Suprapubic skin (tissue), 3 donors: Measurements from ENCODE around the gene CDK9.

Experiments
- CTCF ChIP-seq, 2 donors: fragments of 200-600 bp in 1 of 2; fragments of 450-650 bp in 1 of 2; sonication (generic) in 1 of 2; IDR thresholded peaks; one replicate each; pipeline ENCODE4 v1.5.1; 2016 to 2019; ENCODE audit warnings: antibody characterized with exemption in 2 of 2, mild to moderate bottlenecking in 1 of 2, moderate library complexity in 1 of 2
- POLR2A ChIP-seq, 2 donors: fragments of 450-650 bp; IDR thresholded peaks; one replicate each; pipeline ENCODE4 v1.6.1; 2017; ENCODE audit warnings: antibody characterized with exemption in 2 of 2, mild to moderate bottlenecking in 2 of 2, moderate library complexity in 2 of 2

- TF ChIP-seq CTCF (IDR thresholded peaks at IDR 0.05) (no peak), POLR2A (IDR thresholded peaks at IDR 0.05) (no peak)
Measured at GRCh38 chr9:127837346-127837745, 51.5 kb downstream of the CDK9 start.
